Measurements from ENCODE around the gene ENPP7.

Gene ENPP7

GRCh38 chr17:79740413-79740812 lies 9.7 kb downstream of the ENPP7 start:
- H3K27ac ChIP-seq, result no peak overlapping the region
- no peaks in the 10 kb centered on the region; a peak in 1 of 22 replicates for H4K20me1 ChIP-seq
- peaks cover 0 to 17% (median 4%) of the 10 kb centered on the region in 11 experiments; a peak in 7 of 22 replicates for H3K27me3 ChIP-seq
- H3K4me1 ChIP-seq, result peaks cover 11 to 33% (median 28%) of the 10 kb centered on the region in 10 experiments
- TF ChIP-seq Cebpa-rat (IDR thresholded peaks at IDR 0.05), result no peak
- peak overlapping the region in 10 of 11 experiments; percentile 31 to 62 (median 42); a peak in 18 of 22 replicates for H3K4me2 ChIP-seq
- H3K36me3 ChIP-seq, result no peaks in the 10 kb centered on the region
- H3K4me3 ChIP-seq, result no peak overlapping the region
- H3K9ac ChIP-seq, result peak overlapping the region in 2 of 11 experiments; percentile 18 to 28; a peak in 1 of 22 replicates
- H3K9me3 ChIP-seq (replicated peaks in 1 of 11), result no peaks in the 10 kb centered on the region

- Histone ChIP-seq H3K4me3 (peak overlapping the region in 4 of 10 experiments; percentile 37 to 59 (median 52); a peak in 7 of 20 replicates), H3K36me3 (no peaks in the 10 kb centered on the region), H4K20me1 (no peaks in the 10 kb centered on the region; a peak in 1 of 22 replicates), H3K9me3 (replicated peaks in 1 of 11) (no peaks in the 10 kb centered on the region), H3K4me1 (peaks cover 5 to 40% (median 34%) of the 10 kb centered on the region in 10 experiments), H3K9ac (peak overlapping the region in 4 of 11 experiments; percentile 47 to 64 (median 60); a peak in 6 of 22 replicates), H3K27ac (no peak overlapping the region), H3K4me2 (peak overlapping the region; percentile 86 to 97 (median 92)), H3K27me3 (peaks cover 1 to 19% (median 6%) of the 10 kb centered on the region in 11 experiments)
- no peak for TF ChIP-seq Cebpa-rat (IDR thresholded peaks at IDR 0.05)
Observed at GRCh38 chr17:79741401-79741750, 10.6 kb downstream of the ENPP7 start.

GRCh38 chr17:79741751-79742588 lies 11.2 kb downstream of the ENPP7 start:
- no peaks in the 10 kb centered on the region for H3K9me3 ChIP-seq (replicated peaks in 1 of 11)
- H3K27me3 ChIP-seq, result peaks cover 7 to 25% (median 12%) of the 10 kb centered on the region in 11 experiments
- no peak overlapping the region for H3K27ac ChIP-seq
- H3K36me3 ChIP-seq, result no peaks in the 10 kb centered on the region
- peak overlapping the region; percentile 86 to 97 (median 92) for H3K4me2 ChIP-seq
- no peak for TF ChIP-seq Cebpa-rat (IDR thresholded peaks at IDR 0.05)
- peaks cover 4 to 46% (median 37%) of the 10 kb centered on the region in 10 experiments; a peak in 19 of 20 replicates for H3K4me1 ChIP-seq
- H4K20me1 ChIP-seq, result peaks cover 0 to 5% (median 0%) of the 10 kb centered on the region in 11 experiments; a peak in 3 of 22 replicates
- H3K4me3 ChIP-seq, result peak overlapping the region; percentile 27 to 59 (median 40); a peak in 12 of 20 replicates
- H3K9ac ChIP-seq, result peak overlapping the region in 6 of 11 experiments; percentile 21 to 64 (median 52); a peak in 9 of 22 replicates

GRCh38 chr17:79742589-79742918 lies 11.8 kb downstream of the ENPP7 start:
- Histone ChIP-seq H3K4me2 (peak overlapping the region; percentile 86 to 97 (median 92); a peak in 20 of 22 replicates), H3K4me1 (peaks cover 4 to 52% (median 40%) of the 10 kb centered on the region in 10 experiments; a peak in 19 of 20 replicates), H3K4me3 (no peak overlapping the region), H4K20me1 (peaks cover 0 to 9% (median 0%) of the 10 kb centered on the region in 11 experiments; a peak in 5 of 22 replicates), H3K27me3 (peaks cover 13 to 31% (median 18%) of the 10 kb centered on the region in 11 experiments), H3K9me3 (replicated peaks in 1 of 11) (no peaks in the 10 kb centered on the region), H3K36me3 (no peaks in the 10 kb centered on the region), H3K27ac (no peak overlapping the region), H3K9ac (no peak overlapping the region; a peak in 1 of 22 replicates)
- no peak for TF ChIP-seq Cebpa-rat (IDR thresholded peaks at IDR 0.05)

- H3K36me3 ChIP-seq, result no peaks in the 10 kb centered on the region
- no peaks in the 10 kb centered on the region for H3K9me3 ChIP-seq (replicated peaks in 1 of 11)
- peaks cover 4 to 57% (median 42%) of the 10 kb centered on the region in 10 experiments; a peak in 19 of 20 replicates for H3K4me1 ChIP-seq
- H3K27ac ChIP-seq, result no peak overlapping the region
- H3K4me2 ChIP-seq, result peak overlapping the region in 2 of 11 experiments; percentile 91 to 93; a peak in 1 of 22 replicates
- H3K4me3 ChIP-seq, result no peak overlapping the region
- no peak overlapping the region for H3K9ac ChIP-seq
- TF ChIP-seq Cebpa-rat (IDR thresholded peaks at IDR 0.05), result no peak
- peaks cover 18 to 36% (median 23%) of the 10 kb centered on the region in 11 experiments for H3K27me3 ChIP-seq
- peaks cover 0 to 13% (median 0%) of the 10 kb centered on the region in 11 experiments; a peak in 5 of 22 replicates for H4K20me1 ChIP-seq
Observed at GRCh38 chr17:79742951-79743476, 12.3 kb downstream of the ENPP7 start.

GRCh38 chr17:79743614-79744013 lies 12.9 kb downstream of the ENPP7 start:
- peaks cover 4 to 57% (median 42%) of the 10 kb centered on the region in 10 experiments; a peak in 19 of 20 replicates for H3K4me1 ChIP-seq

GRCh38 chr17:79745641-79746105 lies 14.9 kb downstream of the ENPP7 start:
- Histone ChIP-seq H3K4me3 (no peak overlapping the region), H3K4me1 (peaks cover 4 to 50% (median 35%) of the 10 kb centered on the region in 10 experiments; a peak in 19 of 20 replicates), H4K20me1 (peaks cover 0 to 13% (median 0%) of the 10 kb centered on the region in 11 experiments; a peak in 5 of 22 replicates), H3K9me3 (replicated peaks in 1 of 11) (no peaks in the 10 kb centered on the region), H3K36me3 (no peaks in the 10 kb centered on the region), H3K4me2 (peak overlapping the region; percentile 35 to 56 (median 46); a peak in 21 of 22 replicates), H3K27me3 (peaks cover 39 to 59% (median 44%) of the 10 kb centered on the region in 11 experiments), H3K9ac (0 out of 22 replicates have a peak overlapping the region, but pooled peaks of 1 of the 11 experiments have one; percentile 8), H3K27ac (no peak overlapping the region)
- TF ChIP-seq Cebpa-rat (IDR thresholded peaks at IDR 0.05), result no peak

More at GRCh38 chr17:79743614-79744013, 12.9 kb downstream of the ENPP7 start:
- peaks cover 0 to 13% (median 0%) of the 10 kb centered on the region in 11 experiments; a peak in 5 of 22 replicates for H4K20me1 ChIP-seq
- H3K4me3 ChIP-seq, result no peak overlapping the region
- TF ChIP-seq Cebpa-rat (IDR thresholded peaks at IDR 0.05), result no peak
- H3K27ac ChIP-seq, result no peak overlapping the region
- H3K9me3 ChIP-seq (replicated peaks in 1 of 11), result no peaks in the 10 kb centered on the region
- no peaks in the 10 kb centered on the region for H3K36me3 ChIP-seq
- no peak overlapping the region for H3K9ac ChIP-seq
- peaks cover 24 to 42% (median 29%) of the 10 kb centered on the region in 11 experiments for H3K27me3 ChIP-seq
- no peak overlapping the region for H3K4me2 ChIP-seq

GRCh38 chr17:79746889-79747507 lies 16.3 kb downstream of the ENPP7 start:
- H3K4me3 ChIP-seq, result no peak overlapping the region
- no peaks in the 10 kb centered on the region for H3K9me3 ChIP-seq (replicated peaks in 1 of 11)
- H4K20me1 ChIP-seq, result peaks cover 0 to 13% (median 0%) of the 10 kb centered on the region in 11 experiments; a peak in 5 of 22 replicates
- no peak for TF ChIP-seq Cebpa-rat (IDR thresholded peaks at IDR 0.05)
- no peaks in the 10 kb centered on the region for H3K36me3 ChIP-seq
- H3K9ac ChIP-seq, result no peak overlapping the region
- H3K4me1 ChIP-seq, result peaks cover 3 to 41% (median 29%) of the 10 kb centered on the region in 10 experiments; a peak in 19 of 20 replicates
- no peak overlapping the region for H3K27ac ChIP-seq
- peaks cover 39 to 58% (median 44%) of the 10 kb centered on the region in 11 experiments for H3K27me3 ChIP-seq
- peak overlapping the region in 6 of 11 experiments; percentile 26 to 56 (median 40); a peak in 8 of 22 replicates for H3K4me2 ChIP-seq
